ENCODE measurements around the gene MAG. TPM values are rescaled to one million over a fixed set of nuclear protein-coding genes. Genes with fewer than 3 reads are reported as not detected.

MAG gene
- total RNA-seq, 1 donor from 2014 or later = not detected

DNA sequence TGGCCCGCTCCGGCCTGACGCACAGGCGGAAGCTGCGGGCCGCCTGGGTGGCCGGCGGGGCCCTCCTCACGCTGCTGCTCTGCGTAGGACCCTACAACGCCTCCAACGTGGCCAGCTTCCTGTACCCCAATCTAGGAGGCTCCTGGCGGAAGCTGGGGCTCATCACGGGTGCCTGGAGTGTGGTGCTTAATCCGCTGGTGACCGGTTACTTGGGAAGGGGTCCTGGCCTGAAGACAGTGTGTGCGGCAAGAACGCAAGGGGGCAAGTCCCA lies 60.2 kb downstream of the MAG start:
- Histone ChIP-seq H3K4me1 (peaks cover 5% of the 10 kb centered on the region), H3K27me3 (ENCODE audit: low read depth) (peaks cover 70% of the 10 kb centered on the region), H3K27ac (replicated peaks) (no peak overlapping the region), H3K36me3 (no peaks in the 10 kb centered on the region), H3K9me3 (replicated peaks) (no peaks in the 10 kb centered on the region), H3K4me3 (no peak overlapping the region)
- TF ChIP-seq, protein P1, sequence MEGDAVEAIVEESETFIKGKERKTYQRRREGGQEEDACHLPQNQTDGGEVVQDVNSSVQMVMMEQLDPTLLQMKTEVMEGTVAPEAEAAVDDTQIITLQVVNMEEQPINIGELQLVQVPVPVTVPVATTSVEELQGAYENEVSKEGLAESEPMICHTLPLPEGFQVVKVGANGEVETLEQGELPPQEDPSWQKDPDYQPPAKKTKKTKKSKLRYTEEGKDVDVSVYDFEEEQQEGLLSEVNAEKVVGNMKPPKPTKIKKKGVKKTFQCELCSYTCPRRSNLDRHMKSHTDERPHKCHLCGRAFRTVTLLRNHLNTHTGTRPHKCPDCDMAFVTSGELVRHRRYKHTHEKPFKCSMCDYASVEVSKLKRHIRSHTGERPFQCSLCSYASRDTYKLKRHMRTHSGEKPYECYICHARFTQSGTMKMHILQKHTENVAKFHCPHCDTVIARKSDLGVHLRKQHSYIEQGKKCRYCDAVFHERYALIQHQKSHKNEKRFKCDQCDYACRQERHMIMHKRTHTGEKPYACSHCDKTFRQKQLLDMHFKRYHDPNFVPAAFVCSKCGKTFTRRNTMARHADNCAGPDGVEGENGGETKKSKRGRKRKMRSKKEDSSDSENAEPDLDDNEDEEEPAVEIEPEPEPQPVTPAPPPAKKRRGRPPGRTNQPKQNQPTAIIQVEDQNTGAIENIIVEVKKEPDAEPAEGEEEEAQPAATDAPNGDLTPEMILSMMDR (IDR thresholded peaks at IDR 0.05; ENCODE audit: borderline replicate concordance) = no peak
- intact Hi-C loops (cut with micrococcal nuclease) = loop anchor here (10.0 kb wide), 2 partner anchors 113 to 143 kb away; partner anchors contain the start of gene KRTDAP
- DNase-seq = no peak

DNA sequence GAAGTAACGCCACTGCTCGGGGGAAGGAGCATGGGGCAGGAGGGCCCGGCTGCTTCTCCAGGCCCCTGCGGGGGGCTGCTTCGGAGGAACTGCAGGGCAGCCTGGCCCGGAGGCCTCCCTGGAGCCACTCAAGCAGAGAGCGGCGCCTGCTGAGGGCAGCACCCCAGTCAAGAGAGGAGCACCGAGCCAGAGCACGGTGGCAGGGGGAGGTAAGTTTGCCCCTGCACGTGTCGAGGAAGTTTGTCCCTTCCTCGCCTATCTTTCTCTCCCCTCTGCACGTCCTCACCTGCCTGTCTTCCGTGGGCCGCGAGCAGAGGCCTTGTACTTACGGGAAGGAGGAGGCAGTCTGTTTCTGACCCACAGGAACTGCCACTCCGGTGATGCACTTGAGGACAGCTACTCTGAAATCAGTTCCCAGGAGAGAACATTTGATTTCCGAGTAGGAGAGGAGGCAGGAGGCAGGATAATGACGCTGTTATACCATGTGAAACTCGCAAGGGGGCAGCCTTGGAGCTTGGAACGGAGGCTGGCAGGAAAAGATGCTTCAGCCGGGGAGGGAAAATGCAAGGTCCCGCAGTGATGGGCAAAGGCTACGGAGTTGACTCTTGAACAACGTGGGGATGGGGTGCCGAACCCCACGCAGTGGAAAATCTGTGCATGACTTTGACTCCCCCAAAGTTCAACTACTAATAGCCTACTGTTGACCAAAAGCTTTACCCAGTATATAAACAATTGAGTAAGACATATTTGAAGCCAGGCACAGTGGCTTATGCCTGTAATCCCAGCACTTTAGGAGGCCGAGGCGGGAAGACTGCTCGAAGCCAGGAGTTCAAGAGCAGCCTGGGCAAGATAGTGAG lies 60.7 kb downstream of the MAG start:
- intact Hi-C loops (cut with micrococcal nuclease) = loop anchor here (10.0 kb wide), 2 partner anchors 112 to 142 kb away; partner anchors contain the start of gene KRTDAP
- no peak overlapping the region for H3K27ac ChIP-seq (replicated peaks)
- H3K27me3 ChIP-seq (ENCODE audit: low read depth) = peaks cover 70% of the 10 kb centered on the region
- no peaks in the 10 kb centered on the region for H3K36me3 ChIP-seq
- DNase-seq = peak; percentile 45
- no peak overlapping the region for H3K4me3 ChIP-seq
- H3K9me3 ChIP-seq (replicated peaks) = no peaks in the 10 kb centered on the region
- H3K4me1 ChIP-seq = peaks cover 7% of the 10 kb centered on the region
- TF ChIP-seq, protein P1 (IDR thresholded peaks at IDR 0.05; ENCODE audit: borderline replicate concordance) = peak; percentile 82

DNA sequence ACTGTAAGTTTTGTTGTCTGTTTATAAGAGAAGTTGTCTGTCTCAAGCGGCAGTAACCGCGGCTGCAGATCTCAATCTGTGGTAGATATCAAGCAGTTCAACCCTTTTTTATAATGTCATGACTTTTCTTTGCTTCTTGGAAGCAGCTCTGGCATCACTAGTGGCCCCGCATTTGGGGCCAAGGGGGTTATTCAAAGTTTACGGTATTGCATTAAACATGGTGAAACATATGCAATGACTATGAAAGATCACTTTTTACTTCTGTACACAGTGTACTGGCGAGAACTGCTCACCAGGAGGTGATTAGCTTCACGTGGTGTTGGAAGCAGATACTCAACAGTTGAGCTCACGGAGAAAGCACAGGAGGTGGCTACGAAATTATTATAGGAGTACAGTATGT lies 61.7 kb downstream of the MAG start:
- Histone ChIP-seq H3K4me3 (no peak overlapping the region), H3K9me3 (replicated peaks) (no peaks in the 10 kb centered on the region), H3K36me3 (no peaks in the 10 kb centered on the region), H3K27ac (replicated peaks) (no peak overlapping the region), H3K27me3 (ENCODE audit: low read depth) (peaks cover 69% of the 10 kb centered on the region), H3K4me1 (peaks cover 13% of the 10 kb centered on the region)
- DNase-seq = no peak
- TF ChIP-seq, protein P1 (IDR thresholded peaks at IDR 0.05; ENCODE audit: borderline replicate concordance) = no peak
- intact Hi-C loops (cut with micrococcal nuclease) = loop anchor here (10.0 kb wide), 2 partner anchors 111 to 141 kb away; partner anchors contain the start of gene KRTDAP

DNA sequence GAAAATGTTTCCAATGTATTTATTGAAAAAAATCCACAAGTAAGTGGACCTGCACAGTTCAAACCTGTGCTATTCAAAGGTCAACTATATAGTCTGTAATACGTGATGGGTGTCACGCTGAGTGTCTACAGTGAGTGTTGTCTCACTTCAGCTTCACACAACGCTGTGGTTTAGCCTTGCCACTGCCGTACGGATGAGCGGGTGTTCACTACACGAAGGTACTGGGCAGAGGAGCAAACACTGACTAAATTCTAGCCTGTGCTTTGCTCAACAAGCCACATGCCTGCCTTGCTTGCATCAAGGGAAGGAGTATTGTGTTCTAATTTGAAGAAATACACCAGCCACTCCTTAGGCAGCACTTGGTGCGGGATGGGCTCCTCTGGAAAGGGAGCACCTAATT lies 62.9 kb downstream of the MAG start:
- intact Hi-C loops (cut with micrococcal nuclease) = loop anchor here (10.0 kb wide), 2 partner anchors 110 to 140 kb away; partner anchors contain the start of gene KRTDAP
- no peak overlapping the region for H3K27ac ChIP-seq (replicated peaks)
- TF ChIP-seq, protein P1 (IDR thresholded peaks at IDR 0.05; ENCODE audit: borderline replicate concordance) = no peak
- no peaks in the 10 kb centered on the region for H3K36me3 ChIP-seq
- H3K9me3 ChIP-seq (replicated peaks) = no peaks in the 10 kb centered on the region
- DNase-seq = no peak
- no peak overlapping the region for H3K4me3 ChIP-seq
- peaks cover 61% of the 10 kb centered on the region for H3K27me3 ChIP-seq (ENCODE audit: low read depth)
- peaks cover 13% of the 10 kb centered on the region for H3K4me1 ChIP-seq

DNA sequence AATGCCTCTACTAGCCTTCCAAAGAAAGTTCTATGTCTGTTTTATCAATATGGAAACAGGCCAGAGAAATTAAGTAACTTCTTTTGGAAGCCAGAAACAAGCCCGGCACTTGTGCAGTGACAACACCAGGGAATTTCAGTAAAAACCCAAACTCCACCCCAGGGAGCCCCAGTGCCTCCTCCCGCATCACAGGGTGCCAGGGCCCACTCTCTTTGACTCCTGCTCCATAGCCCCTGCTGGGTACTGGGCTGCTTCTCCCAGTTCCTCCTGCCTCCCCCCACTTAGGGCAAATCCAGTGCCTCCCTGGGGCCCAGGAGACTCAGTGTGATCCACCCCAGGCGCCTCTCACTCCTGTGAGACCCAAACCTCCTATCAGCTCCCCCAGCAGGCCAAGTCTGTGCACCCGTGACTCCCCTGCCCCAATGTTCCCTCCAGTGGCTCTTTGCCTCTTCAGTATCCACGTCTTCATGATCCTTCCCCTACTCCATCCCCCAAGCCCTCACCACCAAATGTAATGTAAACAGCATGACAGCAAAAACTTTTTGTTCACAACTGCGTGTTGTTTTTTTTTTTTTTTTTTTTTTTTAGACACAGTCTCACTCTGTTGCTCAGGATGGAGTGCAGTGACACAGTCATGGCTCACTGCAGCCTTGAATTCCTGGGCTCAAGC lies 64.0 kb downstream of the MAG start:
- DNase-seq = no peak
- no peak overlapping the region for H3K4me3 ChIP-seq
- TF ChIP-seq, protein P1 (IDR thresholded peaks at IDR 0.05; ENCODE audit: borderline replicate concordance) = no peak
- no peaks in the 10 kb centered on the region for H3K36me3 ChIP-seq
- H3K4me1 ChIP-seq = peaks cover 13% of the 10 kb centered on the region
- no peaks in the 10 kb centered on the region for H3K9me3 ChIP-seq (replicated peaks)
- H3K27ac ChIP-seq (replicated peaks) = peak overlapping the region; percentile 55
- peaks cover 54% of the 10 kb centered on the region for H3K27me3 ChIP-seq (ENCODE audit: low read depth)
- intact Hi-C loops (cut with micrococcal nuclease) = loop anchor here (10.0 kb wide), 2 partner anchors 109 to 139 kb away; partner anchors contain the start of gene KRTDAP

All from left ventricle myocardium inferior (tissue), 1 donor.